ENCODE data around the gene STK16. TPM values are rescaled to one million over a fixed set of nuclear protein-coding genes. Genes with fewer than 3 reads are reported as not detected.

STK16 gene
- total RNA-seq, 4 donors from 2014 or later = 10.9 to 22.9 (median 16.1) TPM

DNA sequence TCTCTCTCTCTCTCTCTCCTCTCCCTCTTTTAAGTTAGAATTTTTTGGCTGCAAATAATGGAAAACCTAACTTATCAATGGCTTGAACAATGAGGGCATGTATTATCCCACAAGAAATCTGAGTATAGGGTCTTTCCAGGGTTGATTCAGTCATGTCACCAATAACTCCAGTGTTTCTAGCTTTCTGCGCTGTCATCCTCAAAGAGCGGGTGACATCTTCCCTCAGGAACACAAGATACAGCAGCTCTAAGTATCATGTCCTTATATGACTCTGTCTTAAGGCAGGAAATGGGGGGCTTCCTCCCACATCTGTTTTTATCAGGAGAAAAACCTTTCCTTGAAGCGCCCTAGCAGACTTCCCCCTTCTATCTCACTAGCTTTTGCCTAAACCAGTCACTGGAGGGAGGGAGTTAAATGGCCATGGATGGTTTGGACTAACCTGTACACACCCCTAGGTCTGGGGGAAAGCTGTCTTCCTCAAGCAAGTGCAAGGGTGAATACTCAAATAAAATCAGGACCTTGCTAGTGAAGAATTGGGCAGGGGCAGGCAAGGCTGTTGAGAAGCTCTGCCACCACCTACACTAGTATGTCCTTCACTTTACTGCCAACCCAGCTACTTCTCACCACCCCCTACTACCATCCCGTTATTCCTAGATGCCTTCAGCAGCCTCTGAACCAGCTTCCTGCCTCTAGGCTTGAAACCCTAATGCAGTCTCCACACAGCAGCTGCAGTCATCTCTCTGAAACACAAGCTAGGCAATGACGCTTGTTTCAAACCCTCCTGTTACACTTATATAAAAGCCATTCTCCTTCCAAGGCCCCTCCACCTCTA is 16.0 kb downstream of the STK16 start:
- no peak overlapping the region for H3K27ac ChIP-seq
- TF ChIP-seq CTCF (IDR thresholded peaks at IDR 0.05) (no peak), POLR2AphosphoS5 (IDR thresholded peaks at IDR 0.05) (no peak), EP300 (IDR thresholded peaks at IDR 0.05) (no peak), POLR2A (IDR thresholded peaks at IDR 0.05) (no peak)
- peaks cover 7% of the 10 kb centered on the region for H3K27me3 ChIP-seq
- H3K4me3 ChIP-seq = no peak overlapping the region
- no peaks in the 10 kb centered on the region for H3K9me3 ChIP-seq
- H3K36me3 ChIP-seq = no peaks in the 10 kb centered on the region
- DNase-seq (ENCODE audit: low spot score in 2 of 2) = no peak
- WGBS = 80% methylated on average over 5 of the region's 5 CpGs
- no peaks in the 10 kb centered on the region for H3K4me1 ChIP-seq

DNA sequence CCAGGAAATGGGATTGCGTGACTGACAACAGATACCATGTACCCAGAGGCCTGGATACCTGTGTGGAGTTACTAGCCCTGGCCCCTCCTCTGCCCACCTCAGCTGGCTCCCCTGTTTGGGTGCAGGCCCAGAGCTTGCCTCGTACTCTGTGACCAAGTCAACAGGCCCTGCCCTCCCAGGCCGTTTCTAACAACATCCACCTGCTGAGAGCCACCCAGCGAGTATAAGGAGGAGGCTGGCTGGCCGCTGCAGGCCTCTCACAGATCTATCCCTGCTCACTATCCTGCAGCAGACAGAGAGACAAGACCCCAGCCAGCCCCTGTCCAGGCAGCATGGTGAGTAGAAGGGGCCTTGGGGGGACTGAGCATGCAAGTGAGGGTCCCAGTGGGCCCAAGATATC is 21.0 kb downstream of the STK16 start:
- peaks cover 3% of the 10 kb centered on the region for H3K4me1 ChIP-seq
- no peaks in the 10 kb centered on the region for H3K36me3 ChIP-seq
- peaks cover 5% of the 10 kb centered on the region for H3K27me3 ChIP-seq
- H3K27ac ChIP-seq = no peak overlapping the region
- no peaks in the 10 kb centered on the region for H3K9me3 ChIP-seq
- no peak for DNase-seq (ENCODE audit: low spot score in 2 of 2)
- TF ChIP-seq EP300 (IDR thresholded peaks at IDR 0.05) (no peak), POLR2A (IDR thresholded peaks at IDR 0.05) (no peak), CTCF (IDR thresholded peaks at IDR 0.05) (no peak), POLR2AphosphoS5 (IDR thresholded peaks at IDR 0.05) (no peak)
- 70% methylated on average over 2 of the region's 5 CpGs for WGBS
- H3K4me3 ChIP-seq = no peak overlapping the region

DNA sequence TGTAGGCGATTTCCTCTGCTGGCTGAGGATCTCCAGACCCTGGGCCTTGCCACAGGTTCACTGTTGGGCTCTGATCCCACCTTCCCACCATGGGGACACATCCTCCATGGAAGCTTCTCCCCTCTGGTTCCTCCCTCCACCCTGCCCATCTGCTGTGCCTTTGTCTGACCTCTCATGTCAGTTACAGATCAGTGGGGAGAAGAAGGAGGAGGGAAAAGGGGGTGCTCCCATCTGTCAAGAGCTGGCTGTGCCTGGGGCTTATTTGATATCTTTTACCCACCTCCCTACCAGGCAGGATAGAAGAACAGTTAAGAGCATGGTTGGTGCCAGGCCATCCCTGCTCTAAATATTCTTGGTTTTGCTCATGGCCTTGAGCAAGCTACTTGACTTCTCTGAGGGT is 21.6 kb downstream of the STK16 start:
- Histone ChIP-seq H3K36me3 (no peaks in the 10 kb centered on the region), H3K9me3 (no peaks in the 10 kb centered on the region), H3K27ac (no peak overlapping the region), H3K4me3 (no peak overlapping the region), H3K27me3 (no peaks in the 10 kb centered on the region), H3K4me1 (peaks cover 3% of the 10 kb centered on the region)
- 100% methylated on average over 1 of the region's 1 CpG for WGBS
- DNase-seq (ENCODE audit: low spot score in 2 of 2) = no peak
- TF ChIP-seq CTCF (IDR thresholded peaks at IDR 0.05) (no peak), EP300 (IDR thresholded peaks at IDR 0.05) (no peak), POLR2A (IDR thresholded peaks at IDR 0.05) (no peak), POLR2AphosphoS5 (IDR thresholded peaks at IDR 0.05) (no peak)

DNA sequence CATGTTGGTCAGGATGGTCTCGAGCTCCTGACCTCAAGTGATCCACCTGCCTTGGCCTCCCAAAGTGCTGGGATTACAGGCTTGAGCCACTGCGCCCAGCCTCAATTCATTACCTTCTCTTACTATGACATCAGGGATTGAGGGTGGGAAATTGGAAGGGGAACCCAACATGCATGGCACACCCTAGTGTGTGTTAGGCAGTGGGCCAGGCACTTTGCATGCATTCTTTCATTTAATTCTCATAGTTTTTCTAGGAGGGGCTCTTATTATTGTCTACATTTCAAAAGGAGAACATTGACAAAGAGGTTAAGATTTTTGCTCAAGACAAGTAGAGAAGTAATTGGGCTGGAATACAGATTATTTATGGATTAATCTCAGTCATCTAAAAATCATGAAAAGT is 23.0 kb downstream of the STK16 start:
- no peaks in the 10 kb centered on the region for H3K9me3 ChIP-seq
- no peak for DNase-seq (ENCODE audit: low spot score in 2 of 2)
- H3K4me3 ChIP-seq = no peak overlapping the region
- H3K36me3 ChIP-seq = no peaks in the 10 kb centered on the region
- no peaks in the 10 kb centered on the region for H3K27me3 ChIP-seq
- TF ChIP-seq POLR2AphosphoS5 (IDR thresholded peaks at IDR 0.05) (no peak), CTCF (IDR thresholded peaks at IDR 0.05) (no peak), POLR2A (IDR thresholded peaks at IDR 0.05) (no peak), EP300 (IDR thresholded peaks at IDR 0.05) (no peak)
- peaks cover 3% of the 10 kb centered on the region for H3K4me1 ChIP-seq
- 72% methylated on average over 2 of the region's 2 CpGs for WGBS
- H3K27ac ChIP-seq = no peak overlapping the region

- no peak overlapping the region for H3K4me3 ChIP-seq
- H3K4me1 ChIP-seq = peaks cover 8% of the 10 kb centered on the region
- no peaks in the 10 kb centered on the region for H3K9me3 ChIP-seq
- 61% methylated on average over 6 of the region's 8 CpGs for WGBS
- TF ChIP-seq POLR2AphosphoS5 (IDR thresholded peaks at IDR 0.05) (no peak), CTCF (IDR thresholded peaks at IDR 0.05) (no peak), POLR2A (IDR thresholded peaks at IDR 0.05) (no peak), EP300 (IDR thresholded peaks at IDR 0.05) (no peak)
- H3K27me3 ChIP-seq = no peaks in the 10 kb centered on the region
- DNase-seq (ENCODE audit: low spot score in 2 of 2) = no peak
- no peak overlapping the region for H3K27ac ChIP-seq
- H3K36me3 ChIP-seq = no peaks in the 10 kb centered on the region
These were observed 24.2 kb downstream of the STK16 start for GRCh38 chr2:219269362-219270054.

Measured in suprapubic skin (tissue), 4 donors.